Measurements from ENCODE around the gene ATXN1. TPM values are rescaled to one million over a fixed set of nuclear protein-coding genes. Genes with fewer than 3 reads are reported as not detected.

The ATXN1 gene
- total RNA-seq, 4 donors from 2014 or later: 48.7 to 166 (median 105) TPM

GRCh38 chr6:16684195-16684689 lies 77.0 kb downstream of the ATXN1 start:
- intact Hi-C loops (cut with DNase I; ENCODE audit: low total_unique reads): no loop called here
- WGBS, 2 donors (ENCODE audit: low coverage in 1 of 2): 37 to 69% methylated on average over 3 to 5 of the region's 5 CpGs
- H3K27me3 ChIP-seq: no peaks in the 10 kb centered on the region
- TF ChIP-seq POLR2AphosphoS5 (IDR thresholded peaks at IDR 0.05) (no peak), POLR2A (IDR thresholded peaks at IDR 0.05) (no peak), EP300 (IDR thresholded peaks at IDR 0.05; ENCODE audit: low read depth) (no peak), CTCF (IDR thresholded peaks at IDR 0.05) (no peak)
- peak overlapping the region; percentile 6 to 54 (median 30) for H3K27ac ChIP-seq
- H3K4me1 ChIP-seq: peaks cover 0 to 38% (median 17%) of the 10 kb centered on the region in 4 donors
- H3K9me3 ChIP-seq: no peaks in the 10 kb centered on the region
- in situ Hi-C loops (cut with MboI; ENCODE audit: low pct_ligation_motif_present in 1 of 4, low pct_unique_long_range_greater_than_20kb in 1 of 4, low sequenced_read_pairs in 3 of 4): no loop called here
- no peak for DNase-seq
- H3K36me3 ChIP-seq: no peaks in the 10 kb centered on the region
- H3K4me3 ChIP-seq: no peak overlapping the region

DNA sequence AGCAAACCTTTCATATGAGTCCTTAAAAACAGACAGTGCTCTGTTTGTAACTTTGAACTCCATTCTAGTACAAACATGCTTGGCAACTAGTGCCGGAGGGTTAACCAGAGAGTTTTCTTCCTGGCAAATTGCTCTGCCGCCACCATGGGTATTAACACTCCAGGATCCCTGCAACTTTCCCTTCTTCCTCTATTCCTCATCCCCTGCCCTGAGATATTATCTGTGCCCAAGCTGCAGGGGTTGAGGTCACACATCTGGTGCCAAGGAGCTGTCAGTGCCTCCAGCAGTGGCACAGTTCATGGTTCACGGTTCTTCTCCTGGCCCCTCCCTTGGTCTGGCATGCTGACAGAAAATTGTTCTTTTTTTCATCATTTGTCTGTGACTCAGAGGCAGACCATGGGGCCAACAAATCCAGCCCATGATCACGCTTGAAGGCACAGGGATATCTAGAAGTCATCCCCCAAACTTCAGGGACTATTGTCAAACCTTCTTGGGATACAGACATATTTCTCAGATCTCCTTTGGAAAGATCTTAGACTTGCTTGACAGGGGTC lies 77.5 kb downstream of the ATXN1 start:
- H3K4me1 ChIP-seq: peaks cover 0 to 35% (median 17%) of the 10 kb centered on the region in 4 donors
- in situ Hi-C loops (cut with MboI; ENCODE audit: low pct_ligation_motif_present in 1 of 4, low pct_unique_long_range_greater_than_20kb in 1 of 4, low sequenced_read_pairs in 3 of 4): no loop called here

GRCh38 chr6:16681260-16681873 lies 79.9 kb downstream of the ATXN1 start:
- DNase-seq: no peak
- Histone ChIP-seq H3K9me3 (no peaks in the 10 kb centered on the region), H3K36me3 (no peaks in the 10 kb centered on the region), H3K27ac (no peak overlapping the region), H3K27me3 (no peaks in the 10 kb centered on the region), H3K4me1 (peaks cover 0 to 33% (median 19%) of the 10 kb centered on the region in 4 donors), H3K4me3 (no peak overlapping the region)
- 74 to 90% methylated on average over 5 to 8 of the region's 8 CpGs for WGBS, 2 donors (ENCODE audit: low coverage in 1 of 2)
- TF ChIP-seq EP300 (IDR thresholded peaks at IDR 0.05; ENCODE audit: low read depth): no peak
- no peak for TF ChIP-seq CTCF (IDR thresholded peaks at IDR 0.05)
- peak in 2 of 3 donors; percentile 41 to 55 for TF ChIP-seq POLR2AphosphoS5 (IDR thresholded peaks at IDR 0.05)
- in situ Hi-C loops (cut with MboI; ENCODE audit: low pct_ligation_motif_present in 1 of 4, low pct_unique_long_range_greater_than_20kb in 1 of 4, low sequenced_read_pairs in 3 of 4) (no loop called here), intact Hi-C loops (cut with DNase I; ENCODE audit: low total_unique reads) (no loop called here)

More for the DNA sequence above, 77.5 kb downstream of the ATXN1 start:
- peak; percentile 24 for DNase-seq
- intact Hi-C loops (cut with DNase I; ENCODE audit: low total_unique reads): no loop called here
- WGBS, 2 donors (ENCODE audit: low coverage in 1 of 2): 0 to 49% methylated on average over 1 to 4 of the region's 4 CpGs
- H3K9me3 ChIP-seq: no peaks in the 10 kb centered on the region
- no peak overlapping the region for H3K4me3 ChIP-seq
- TF ChIP-seq POLR2A (IDR thresholded peaks at IDR 0.05): no peak
- TF ChIP-seq CTCF (IDR thresholded peaks at IDR 0.05): no peak
- no peak for TF ChIP-seq EP300 (IDR thresholded peaks at IDR 0.05; ENCODE audit: low read depth)
- no peak for TF ChIP-seq POLR2AphosphoS5 (IDR thresholded peaks at IDR 0.05)
- H3K27ac ChIP-seq: peak overlapping the region; percentile 6 to 54 (median 30)
- no peaks in the 10 kb centered on the region for H3K27me3 ChIP-seq
- H3K36me3 ChIP-seq: no peaks in the 10 kb centered on the region

- Histone ChIP-seq H3K4me1 (peaks cover 0 to 31% (median 16%) of the 10 kb centered on the region in 4 donors), H3K27me3 (no peaks in the 10 kb centered on the region), H3K27ac (no peak overlapping the region), H3K9me3 (no peaks in the 10 kb centered on the region), H3K36me3 (no peaks in the 10 kb centered on the region), H3K4me3 (no peak overlapping the region)
- DNase-seq: no peak
- TF ChIP-seq POLR2A (IDR thresholded peaks at IDR 0.05) (no peak), CTCF (IDR thresholded peaks at IDR 0.05) (no peak), POLR2AphosphoS5 (IDR thresholded peaks at IDR 0.05) (no peak), EP300 (IDR thresholded peaks at IDR 0.05; ENCODE audit: low read depth) (no peak)
- 85 to 100% methylated on average over 1 of the region's 1 CpG for WGBS, 2 donors (ENCODE audit: low coverage in 1 of 2)
- intact Hi-C loops (cut with DNase I; ENCODE audit: low total_unique reads) (no loop called here), in situ Hi-C loops (cut with MboI; ENCODE audit: low pct_ligation_motif_present in 1 of 4, low pct_unique_long_range_greater_than_20kb in 1 of 4, low sequenced_read_pairs in 3 of 4) (no loop called here)
Observed at GRCh38 chr6:16679050-16679449, 82.2 kb downstream of the ATXN1 start.

Measured in transverse colon (tissue), 4 donors.